Stimulated activated CD8-positive, alpha-beta memory T cell treated with anti-CD3 and anti-CD28 coated beads, Interleukin-2, amount 100 ng/mL, for 1 hour (primary cell): ENCODE measurements around the gene TTLL8.
"Not testable (repeated sequence)": the region's sequence is repeated elsewhere in the genome, so short reads cannot be mapped to it uniquely, and the experiment has no call there.

Experiments
- DNase-seq, 2 donors: peaks; one replicate each; pipeline ENCODE4 v3.0.0-alpha.2; 2020; ENCODE audit warnings: low read depth in 2 of 2

The TTLL8 gene

DNA sequence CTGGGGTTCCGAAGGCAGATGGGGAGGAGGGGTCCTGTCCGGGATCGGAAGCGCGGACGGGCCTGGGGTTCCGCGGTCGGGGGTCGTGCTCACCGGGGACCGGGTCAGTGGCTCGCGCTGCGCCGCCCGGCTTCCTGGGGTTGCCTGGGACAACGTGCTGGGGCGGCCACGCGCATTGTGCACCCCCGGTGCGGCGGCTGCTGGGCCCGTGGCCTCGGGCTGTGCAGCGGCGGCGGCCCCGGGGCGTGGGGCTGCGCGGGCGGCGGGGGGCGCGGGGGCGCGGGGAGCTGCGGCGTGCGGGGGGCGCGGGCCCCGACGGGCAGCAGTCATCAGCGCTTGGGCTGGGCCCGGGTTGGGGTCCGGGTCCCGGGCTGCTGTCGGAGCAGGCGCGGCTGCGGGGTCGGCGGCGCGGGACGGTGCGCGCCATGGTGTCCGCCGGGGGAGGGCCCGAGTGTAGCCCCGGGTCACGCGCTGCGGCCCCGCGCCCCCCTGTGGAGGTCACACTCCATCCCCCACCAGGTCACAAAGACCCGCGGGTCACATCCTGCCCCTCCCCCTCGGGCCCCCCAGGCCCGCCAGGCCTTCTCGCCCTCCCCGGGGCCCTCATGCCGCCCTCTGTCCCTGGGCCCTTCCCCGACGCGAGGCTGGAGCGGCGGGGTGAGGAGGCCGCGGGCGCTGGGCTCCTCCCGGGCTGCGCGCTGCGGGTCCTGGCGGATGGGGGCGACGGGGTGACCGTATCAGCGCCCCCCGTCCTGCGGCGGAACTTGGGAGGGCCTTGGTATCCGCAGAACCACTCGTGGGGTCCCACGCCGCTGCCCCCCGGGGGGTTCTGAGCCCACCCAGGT is at the start of gene TTLL8:
Gene TTLL8 (minus strand): TSS at position 238 of the 845 bp plus-strand sequence.
- DNase-seq: no peak

DNA sequence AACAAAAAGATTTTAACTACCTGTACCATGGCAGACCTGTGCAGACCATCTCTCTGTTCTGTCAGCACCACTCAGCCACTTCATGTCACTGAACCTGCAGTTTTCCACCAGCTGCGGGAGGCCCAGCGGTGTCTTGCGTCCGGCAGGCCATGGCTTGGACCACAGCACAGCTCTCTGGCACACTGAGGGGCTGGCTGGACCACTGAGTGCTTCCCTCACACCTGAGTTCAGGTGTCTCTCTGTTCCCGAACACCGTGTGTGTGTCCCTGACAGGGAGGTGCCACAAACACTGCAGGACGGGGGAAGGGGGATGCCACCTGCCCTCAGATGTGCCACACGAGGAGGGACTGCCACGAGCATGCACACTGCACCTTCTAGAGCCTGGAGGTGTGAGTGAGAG is 49.4 kb upstream of the TTLL8 start:
- no peak for DNase-seq

DNA sequence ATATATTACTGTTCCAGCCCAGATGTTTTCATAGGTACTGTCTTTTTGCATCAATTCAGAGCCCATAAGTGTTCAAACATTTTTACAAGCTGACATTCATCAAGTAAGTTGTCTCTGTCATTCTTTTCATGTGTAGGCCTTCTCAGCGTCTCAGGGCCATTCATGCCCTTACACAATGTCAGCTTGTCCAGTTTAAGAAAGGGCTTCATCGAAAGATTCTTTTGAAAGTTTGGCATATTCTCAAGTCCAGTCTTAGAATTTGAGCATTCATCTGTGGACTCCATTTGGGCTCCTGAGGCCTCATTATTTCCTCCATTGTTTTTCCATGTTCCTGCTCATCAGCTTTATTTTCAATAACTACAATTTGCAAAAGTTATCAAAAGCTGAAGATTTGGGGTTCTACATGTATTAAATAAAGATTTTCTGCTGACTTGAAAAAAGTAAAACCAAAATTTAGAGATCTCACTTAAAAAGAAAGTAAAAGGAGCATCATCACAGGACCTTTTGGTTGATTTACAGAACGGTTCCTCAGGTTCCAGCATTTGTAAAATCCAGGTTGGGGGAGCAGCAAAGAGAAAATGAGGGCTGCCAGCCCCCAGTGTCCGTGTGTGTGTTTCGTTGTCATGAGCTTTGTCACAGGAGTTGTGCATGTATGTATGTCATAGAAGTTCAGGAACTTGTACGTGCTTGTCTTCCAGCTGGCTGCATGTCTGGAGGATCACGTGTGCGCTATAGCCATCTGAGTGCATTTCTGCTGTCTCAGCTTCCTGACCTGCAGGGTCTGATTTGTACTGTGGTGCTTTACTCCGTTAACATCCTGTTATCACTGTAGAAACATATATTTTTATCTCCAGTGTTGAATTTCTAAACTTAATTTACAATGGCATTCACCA is 47.4 kb upstream of the TTLL8 start:
- DNase-seq: no peak

DNA sequence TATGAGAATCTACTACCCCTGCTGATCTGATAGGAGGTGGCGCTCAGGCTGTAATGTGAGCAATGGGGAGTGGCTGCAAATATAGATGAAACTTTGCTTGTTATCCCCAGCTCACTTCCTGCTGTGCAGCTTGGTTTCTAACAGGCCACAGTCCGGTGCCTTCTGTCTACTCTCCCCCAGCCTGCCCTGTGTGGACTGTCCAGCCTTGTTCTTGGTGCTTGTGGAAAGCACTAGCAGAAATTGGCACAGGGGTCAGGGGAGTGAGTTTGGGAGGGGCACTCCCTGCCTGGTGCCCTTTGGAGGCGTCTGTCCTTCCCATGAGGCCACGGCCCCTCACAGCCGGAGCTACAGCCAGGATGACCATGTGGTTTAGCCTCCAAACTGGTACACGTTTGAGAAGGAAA is 46.0 kb upstream of the TTLL8 start:
- DNase-seq: no peak

DNA sequence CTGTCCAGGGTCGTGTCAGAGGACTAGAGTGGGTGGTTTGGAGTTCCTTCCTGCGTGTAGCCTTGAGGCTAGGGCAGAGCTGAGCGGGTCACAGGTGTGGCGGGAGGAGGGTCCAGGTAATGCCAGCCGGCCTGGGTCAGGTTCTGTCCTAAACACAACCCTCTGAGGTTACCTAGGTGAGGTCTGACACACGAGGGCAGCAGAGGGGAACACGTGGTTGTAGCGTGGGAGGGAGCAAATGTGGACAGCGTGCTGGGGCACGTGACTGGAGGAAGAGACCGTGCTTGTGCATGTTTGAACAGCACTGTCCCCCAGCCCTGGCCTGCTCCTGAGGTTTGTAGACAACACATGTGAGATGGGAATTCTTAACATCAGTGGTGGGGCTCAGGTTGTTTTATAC is 44.8 kb upstream of the TTLL8 start:
- no peak for DNase-seq

DNA sequence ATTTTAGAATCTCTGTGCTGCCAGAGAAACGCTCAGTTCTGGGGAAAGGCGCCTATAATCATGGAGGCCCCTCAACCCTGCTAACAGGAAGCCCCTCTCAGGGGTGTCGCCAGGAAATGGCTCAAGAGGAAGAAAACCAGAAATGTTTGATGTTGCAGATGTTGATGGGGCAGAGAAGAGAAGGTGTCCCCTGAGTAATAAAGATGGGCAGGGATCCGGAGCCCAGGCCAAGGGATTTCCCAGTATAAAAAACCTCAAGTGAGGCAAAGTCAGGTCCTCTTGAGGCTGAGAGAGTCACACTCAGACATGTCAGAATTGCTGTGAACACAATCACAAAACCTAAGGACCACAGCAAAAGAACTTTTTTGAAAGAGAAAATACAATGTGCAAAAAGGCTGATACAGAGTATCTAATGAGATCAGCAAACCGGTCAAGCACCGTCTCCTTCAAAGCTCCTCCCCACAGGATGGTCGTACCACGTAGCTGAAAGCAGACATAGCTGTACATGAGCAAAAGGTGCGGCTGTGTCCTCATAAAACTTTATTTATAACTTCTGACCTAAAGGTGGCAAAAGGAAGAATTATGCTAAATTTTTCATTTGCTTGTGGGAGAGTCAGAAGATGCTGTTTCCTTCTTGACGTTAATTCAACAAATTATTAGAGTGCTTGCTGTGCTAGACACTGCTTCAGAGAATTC is 43.9 kb upstream of the TTLL8 start:
- DNase-seq: no peak

DNA sequence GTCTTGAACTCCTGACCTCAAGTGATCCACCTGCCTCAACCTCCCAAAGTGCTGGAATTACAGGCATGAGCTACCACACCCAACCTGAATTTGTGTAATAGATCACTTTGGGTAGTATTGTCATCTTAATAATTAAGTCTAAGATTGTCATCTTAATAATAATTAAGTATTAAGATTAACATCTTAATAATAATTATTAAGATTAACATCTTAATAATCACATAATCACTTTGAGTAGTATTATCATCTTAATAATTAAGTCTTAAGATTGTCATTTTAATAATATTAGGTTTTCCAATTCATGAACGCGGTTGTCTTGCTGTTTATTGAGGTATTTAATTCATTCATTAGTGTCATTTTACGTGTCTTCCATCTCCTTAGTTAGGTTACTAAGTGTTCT is 40.0 kb upstream of the TTLL8 start:
- no peak for DNase-seq

DNA sequence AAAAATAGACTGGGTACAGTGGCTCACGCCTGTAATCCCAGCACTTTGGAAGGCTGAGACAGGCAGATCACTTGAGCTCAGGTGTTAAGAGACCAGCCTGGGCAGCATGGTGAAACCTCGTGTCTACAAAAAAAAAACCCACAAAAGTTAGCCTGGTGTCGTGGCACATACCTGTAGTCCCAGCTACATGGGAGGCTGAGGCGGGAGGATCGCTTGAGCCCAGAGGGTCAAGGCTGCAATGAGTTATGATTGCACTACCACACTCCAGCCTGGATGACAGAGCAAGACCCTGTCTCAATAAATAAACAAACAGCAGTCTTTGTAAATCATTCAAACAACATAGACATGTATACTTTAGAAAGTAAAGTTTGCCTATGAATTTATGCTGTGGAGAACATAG is 34.2 kb upstream of the TTLL8 start:
- no peak for DNase-seq

DNA sequence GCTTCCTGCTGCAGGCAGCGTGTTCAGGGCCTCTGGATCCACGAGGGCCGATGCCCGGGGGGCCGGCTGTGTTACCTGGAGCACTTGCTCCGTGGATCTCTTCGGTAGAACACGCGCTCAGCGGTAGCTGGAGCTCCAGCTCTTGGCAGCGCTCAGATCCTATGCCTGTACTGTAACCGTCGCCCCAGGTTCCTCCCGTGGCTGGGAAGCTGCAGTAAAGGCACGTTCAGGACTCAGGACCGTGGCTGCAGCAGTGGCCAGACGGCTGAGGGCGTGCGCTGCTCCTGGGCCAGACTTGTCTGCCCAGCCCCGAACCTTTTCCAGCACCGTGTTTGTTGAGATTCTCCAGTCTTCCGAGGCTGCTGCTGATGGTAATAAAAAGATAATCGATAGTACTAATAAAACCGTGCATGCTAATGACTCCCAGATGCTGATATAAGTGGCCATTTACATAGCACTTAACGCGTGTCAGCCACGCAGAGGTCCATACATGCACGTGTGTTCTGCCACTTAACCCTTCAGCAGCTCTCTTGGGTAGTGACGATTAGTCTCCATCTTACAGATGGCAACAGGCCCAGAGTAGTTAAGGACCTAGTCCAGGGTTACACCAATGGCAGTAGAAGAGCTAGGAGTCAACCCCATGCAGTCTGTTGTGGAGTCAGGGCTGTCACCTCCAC is 33.1 kb upstream of the TTLL8 start:
- DNase-seq: no peak

DNA sequence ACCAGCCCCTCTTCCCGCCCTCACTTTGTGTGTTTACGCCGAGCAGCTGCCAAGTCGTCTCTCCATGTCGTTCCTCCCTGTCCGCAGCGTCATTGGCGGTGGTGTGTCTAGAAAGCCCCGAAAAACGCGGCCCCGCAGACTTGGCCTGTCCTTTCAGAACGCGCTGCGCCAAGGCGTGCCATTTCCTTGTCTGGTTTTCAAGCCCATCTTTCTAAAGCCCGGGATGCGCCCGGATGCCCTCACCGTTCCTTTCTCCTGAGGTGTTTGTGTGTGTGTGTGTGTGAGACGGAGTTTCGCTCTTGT is 32.3 kb upstream of the TTLL8 start:
- no peak for DNase-seq

DNA sequence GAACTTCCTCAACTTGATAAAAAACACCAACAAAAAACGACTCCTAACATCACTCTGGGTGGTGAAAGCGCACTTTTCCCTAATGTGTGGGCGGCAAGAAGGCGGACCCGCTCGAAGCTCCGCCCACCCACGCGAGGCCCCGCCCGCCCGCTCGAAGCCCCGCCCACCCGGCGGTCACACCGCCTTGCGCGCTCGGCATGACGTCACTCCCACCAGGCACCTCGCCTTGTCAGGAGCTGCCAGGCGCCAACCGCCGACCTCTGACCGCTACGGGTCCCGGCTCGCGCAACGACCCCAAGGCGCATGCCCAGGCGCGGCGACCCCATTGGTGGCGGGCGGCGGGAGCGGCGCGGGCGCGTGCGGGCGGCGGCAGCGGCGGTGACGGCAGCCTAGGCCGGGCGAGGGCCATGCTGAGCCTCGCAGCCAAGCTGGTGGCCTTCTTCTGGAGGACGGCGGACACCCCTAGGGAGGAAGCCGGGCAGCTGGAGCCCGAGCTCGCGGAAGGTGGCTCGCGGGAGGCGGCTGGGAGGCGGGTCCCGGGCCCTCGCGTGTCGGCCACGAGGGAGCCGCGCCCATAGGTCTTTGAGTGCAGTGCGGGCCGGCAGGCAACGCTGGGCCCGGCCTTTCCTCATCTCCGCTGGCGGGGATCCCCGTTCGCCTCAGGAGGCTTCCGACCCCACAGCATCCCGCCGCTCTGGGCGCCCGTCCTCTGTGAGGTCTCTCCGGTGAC is 31.7 kb upstream of the TTLL8 start, which contains the start of gene MOV10L1:
Gene MOV10L1 (plus strand): TSS at position 325 of the 730 bp plus-strand sequence. CDS start 83 bp downstream, at position 408.
- DNase-seq: no peak

DNA sequence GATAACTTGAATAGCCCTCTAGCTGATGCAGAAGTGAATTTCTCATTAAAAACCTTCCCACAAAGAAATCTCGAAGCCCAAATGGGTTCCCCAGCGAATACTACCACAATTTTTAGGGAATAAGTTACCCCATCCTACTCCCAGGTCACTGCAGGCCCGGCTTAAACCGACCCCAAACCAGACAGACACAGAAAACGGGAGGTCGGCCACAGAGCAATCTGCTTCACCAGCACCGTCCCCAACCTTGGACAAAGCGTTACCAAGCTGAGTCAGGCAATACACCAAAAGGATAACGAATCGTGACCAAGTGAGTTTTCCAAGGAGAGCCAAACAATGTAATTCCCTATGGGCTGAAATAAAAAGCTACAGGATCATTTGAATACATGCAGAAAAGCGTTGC is 31.1 kb upstream of the TTLL8 start:
- DNase-seq: no peak

DNA sequence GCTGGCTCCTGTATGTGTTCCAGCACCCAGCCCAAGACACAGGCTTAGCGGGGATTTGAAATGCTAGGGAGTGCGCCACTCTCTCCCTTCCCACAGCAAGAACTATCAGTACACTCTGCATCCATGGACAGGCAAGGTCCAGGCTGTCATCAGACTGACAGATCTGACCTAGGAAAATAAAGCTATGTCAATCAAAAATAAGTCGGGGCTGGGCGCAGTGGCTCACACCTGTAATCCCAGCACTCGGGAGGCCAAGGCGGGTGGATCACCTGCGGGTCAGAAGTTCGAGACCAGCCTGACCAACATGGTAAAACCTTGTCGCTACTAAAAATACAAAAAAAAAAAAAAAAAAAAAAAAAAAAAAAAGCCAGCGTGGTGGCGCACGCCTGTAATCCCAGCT is 30.0 kb upstream of the TTLL8 start:
- no peak for DNase-seq

DNA sequence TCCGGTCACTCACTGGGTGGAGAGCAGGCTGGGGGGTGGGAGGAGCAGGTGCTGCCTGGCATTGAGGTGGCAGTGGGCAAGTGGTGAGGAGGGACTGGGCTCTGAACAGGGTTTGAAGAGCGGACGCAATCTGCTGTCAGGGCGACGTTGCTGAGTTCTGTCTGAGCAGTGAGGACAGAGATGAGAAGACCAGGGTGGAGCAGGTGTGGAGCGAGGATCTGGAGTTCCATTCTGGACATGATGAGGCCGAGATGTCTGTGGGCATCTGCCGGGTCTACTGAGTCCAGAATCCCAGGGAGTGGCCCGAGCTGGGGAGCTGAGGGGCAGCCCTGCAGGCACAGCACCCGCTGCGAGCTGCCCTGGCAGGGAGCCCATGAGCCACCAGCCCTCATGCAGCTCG is 29.5 kb upstream of the TTLL8 start:
- no peak for DNase-seq

DNA sequence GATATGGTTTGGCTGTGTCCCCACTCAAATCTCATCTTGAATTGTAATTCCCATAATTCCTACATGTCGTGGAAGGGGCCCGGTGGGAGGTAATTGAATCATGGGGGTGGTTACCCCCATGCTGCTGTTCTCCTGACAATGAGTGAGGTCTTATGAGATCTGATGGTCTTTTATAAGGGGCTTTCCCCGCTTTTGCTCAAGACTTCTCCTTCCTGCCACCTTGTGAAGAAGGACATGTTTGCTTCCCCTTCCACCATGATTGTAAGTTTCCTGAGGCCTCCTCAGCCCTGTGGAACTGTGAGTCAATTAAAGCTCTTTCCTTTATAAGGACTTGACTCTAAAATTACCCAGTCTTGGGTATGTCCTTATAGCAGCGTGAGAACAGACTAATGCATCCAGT is 28.9 kb upstream of the TTLL8 start:
- not testable (repeated sequence) for DNase-seq

DNA sequence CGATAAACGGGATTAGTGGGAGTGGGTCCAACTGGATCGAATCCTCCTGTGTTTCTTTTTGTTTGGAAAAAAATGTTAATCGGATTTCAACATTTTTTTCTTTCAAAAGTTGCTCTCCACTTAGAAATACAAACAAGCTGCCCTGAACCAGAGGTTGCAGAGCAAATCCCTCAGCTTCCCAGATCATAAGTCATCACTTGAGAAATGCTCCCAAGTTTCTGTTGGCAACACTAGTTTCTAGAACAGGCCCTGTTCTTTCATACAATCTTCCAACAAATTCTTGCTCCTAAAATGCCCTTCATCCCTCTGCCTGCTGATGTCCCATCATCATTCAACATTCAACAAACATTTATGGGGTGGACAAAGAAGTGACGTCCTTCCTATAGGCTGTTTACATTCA is 28.4 kb upstream of the TTLL8 start:
- no peak for DNase-seq

DNA sequence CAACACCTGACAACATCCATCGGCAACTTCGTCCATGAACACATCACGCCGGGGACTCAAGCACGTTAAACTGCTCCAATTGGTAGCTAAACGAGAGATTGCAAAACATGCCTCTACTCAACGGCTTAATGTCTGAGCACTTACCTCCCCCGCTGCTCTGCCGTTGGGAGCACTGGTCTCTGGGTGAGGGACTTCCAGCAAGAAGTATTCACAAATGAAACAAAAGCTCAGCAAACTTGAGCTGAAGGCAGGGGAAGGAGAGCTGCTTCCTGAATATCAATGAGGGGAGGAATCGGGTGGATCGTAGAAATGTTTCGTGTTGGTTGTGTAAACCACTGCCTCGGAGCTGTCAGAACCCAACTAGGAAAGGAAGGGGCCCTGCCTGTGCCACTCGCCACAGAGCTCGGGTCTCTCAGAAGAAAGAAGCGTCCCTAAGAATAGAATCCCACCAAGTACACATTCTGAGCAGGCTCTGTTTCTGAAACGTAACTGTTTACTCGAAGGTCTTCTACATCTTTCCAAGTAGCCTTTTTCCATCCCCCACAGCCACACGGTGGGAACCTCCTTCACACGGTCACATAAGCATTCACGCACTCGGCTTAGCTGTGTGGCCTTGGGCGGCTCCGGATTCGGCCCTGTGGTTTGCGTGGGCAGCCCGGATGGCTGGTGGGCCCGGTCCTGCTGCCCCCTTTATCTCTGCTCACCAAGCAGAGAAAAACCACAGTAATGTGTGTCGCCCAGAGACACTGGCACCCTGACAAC is 27.3 kb upstream of the TTLL8 start, which contains the start of gene MLC1:
Gene MLC1 (minus strand): TSS at position 216 of the 762 bp plus-strand sequence. CDS start 524 bp downstream, outside the sequence.
- no peak for DNase-seq

DNA sequence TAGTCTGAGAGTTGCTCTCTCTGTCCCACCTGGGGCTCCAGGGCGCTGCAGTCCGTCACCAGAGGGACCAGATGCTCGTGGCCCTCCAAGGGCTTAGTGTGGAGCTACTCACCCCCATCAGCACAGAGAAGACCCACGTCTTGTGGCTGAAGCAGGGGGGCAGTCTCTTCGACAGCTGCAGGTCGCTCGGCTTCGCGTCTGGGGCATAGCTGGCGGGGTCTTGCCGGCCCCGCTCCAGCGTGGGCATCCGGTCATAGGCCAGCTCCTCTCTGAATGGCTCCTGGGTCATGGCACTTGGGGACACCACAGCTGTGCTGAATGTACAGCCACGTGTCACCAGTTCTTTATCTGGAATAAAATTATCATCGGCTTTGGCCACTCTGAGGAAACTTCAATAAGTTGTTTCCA is 26.5 kb upstream of the TTLL8 start:
- no peak for DNase-seq

DNA sequence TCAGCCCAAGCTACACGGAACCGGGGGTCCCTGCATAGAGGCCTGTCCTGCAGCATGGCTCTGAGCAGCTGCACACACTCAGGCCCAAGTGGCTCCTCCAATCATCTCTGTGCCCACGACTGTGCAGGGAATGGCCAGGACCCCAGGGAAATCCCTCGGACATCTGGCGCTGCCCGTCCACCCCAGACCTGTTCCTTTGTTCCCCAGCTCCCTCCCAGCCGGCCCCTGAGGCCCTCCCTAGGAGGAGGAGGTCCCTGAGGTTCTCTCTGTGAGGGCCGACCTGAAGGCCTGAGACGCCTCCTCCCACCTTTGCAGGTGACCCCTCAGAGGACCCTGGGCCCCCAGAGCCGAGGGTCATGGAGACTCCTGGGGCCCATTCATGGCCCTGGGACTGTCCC is 26.0 kb upstream of the TTLL8 start:
- DNase-seq: no peak

DNA sequence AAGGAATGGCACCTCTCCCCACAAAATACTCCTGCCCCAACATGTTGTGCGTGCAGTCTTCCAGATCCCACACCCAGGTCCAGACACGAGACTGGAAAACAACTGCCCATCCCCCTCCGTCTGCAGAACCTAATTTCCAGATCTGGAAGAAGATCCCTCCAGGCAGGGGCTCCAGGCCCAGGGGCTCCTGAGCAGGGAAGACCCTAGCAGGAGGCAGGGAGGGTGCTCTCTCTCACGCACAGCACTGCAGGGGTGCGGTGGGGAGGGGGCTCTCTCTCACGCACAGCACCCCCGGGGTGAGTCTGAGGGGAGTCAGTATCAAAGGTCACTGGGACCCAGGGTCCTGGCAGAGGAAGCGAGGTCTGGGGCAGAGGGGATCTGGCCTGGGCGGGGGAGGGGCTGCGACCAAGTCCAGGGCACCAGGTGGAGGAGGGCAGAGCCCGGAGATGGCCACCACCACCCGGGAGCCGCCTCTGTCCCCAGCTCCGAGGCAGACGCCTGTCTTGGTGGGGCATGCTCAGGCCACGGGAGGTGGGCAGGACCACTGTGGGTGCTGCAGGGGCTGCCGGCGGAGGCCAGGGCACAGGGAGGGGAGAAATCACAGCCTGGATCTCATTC is 25.5 kb upstream of the TTLL8 start:
- no peak for DNase-seq
